ENCODE data around the gene DNPH1. TPM values are rescaled to one million over a fixed set of nuclear protein-coding genes. Genes with fewer than 3 reads are reported as not detected.
A peak's percentile ranks its signal among the peaks of the same experiment; 100 is the strongest.

DNPH1 gene
- total RNA-seq, 1 donor from 2014 or later: 22.8 TPM

DNA sequence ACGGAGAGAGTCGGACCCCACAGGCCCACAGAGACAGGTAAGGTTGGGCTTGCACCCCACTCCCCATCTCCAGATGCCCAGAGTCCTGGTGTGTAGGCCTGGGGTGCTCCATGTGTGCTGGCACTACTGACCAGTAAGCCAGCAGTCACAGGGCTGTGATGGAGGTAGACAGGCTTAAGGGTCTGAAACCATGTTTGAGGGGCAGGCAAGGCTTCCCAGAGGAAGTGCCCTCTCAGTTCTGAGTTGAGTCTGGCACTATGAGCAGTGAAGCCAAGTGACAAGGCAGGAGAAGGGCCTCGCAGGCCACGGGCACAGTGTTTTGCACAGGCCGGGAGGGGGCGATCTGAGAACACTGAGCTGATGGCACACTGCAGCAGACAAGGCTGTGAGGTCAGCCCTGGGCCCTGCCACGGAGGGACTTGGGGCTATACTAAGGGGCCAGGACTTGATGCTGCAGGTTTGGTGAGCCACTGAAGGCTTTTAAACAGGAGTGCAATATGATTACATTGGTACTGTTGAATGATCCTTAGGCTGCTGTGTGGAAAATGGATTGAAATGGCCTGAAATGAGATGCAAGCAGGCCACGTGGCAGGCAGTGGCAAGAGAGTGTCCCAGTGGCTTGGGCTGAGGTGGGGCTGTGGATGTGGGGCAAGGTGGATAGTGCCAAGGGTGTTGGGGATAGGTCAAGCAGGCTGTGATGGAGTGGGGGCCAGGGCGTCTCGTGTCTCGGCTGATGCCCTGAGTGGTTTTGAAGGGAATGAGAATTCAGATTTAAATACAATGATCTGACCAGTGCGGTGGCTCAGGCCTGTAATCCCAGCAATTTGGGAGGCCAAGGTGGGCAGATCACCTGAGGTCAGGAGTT is 34.3 kb upstream of the DNPH1 start:
- Mint-ChIP-seq H3K4me1 (ENCODE audit: low read depth) (peaks cover 5% of the 10 kb centered on the region), H3K27me3 (ENCODE audit: low read depth) (no peaks in the 10 kb centered on the region), H3K4me3 (ENCODE audit: unreplicated experiment) (no peak overlapping the region), H3K36me3 (ENCODE audit: low read depth) (no peaks in the 10 kb centered on the region), H3K27ac (ENCODE audit: unreplicated experiment) (no peak overlapping the region), H3K9me3 (ENCODE audit: low read depth) (no peaks in the 10 kb centered on the region)
- DNase-seq (ENCODE audit: low spot score): no peak
- TF ChIP-seq, protein P1, sequence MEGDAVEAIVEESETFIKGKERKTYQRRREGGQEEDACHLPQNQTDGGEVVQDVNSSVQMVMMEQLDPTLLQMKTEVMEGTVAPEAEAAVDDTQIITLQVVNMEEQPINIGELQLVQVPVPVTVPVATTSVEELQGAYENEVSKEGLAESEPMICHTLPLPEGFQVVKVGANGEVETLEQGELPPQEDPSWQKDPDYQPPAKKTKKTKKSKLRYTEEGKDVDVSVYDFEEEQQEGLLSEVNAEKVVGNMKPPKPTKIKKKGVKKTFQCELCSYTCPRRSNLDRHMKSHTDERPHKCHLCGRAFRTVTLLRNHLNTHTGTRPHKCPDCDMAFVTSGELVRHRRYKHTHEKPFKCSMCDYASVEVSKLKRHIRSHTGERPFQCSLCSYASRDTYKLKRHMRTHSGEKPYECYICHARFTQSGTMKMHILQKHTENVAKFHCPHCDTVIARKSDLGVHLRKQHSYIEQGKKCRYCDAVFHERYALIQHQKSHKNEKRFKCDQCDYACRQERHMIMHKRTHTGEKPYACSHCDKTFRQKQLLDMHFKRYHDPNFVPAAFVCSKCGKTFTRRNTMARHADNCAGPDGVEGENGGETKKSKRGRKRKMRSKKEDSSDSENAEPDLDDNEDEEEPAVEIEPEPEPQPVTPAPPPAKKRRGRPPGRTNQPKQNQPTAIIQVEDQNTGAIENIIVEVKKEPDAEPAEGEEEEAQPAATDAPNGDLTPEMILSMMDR (IDR thresholded peaks at IDR 0.05): peak; percentile 88

DNA sequence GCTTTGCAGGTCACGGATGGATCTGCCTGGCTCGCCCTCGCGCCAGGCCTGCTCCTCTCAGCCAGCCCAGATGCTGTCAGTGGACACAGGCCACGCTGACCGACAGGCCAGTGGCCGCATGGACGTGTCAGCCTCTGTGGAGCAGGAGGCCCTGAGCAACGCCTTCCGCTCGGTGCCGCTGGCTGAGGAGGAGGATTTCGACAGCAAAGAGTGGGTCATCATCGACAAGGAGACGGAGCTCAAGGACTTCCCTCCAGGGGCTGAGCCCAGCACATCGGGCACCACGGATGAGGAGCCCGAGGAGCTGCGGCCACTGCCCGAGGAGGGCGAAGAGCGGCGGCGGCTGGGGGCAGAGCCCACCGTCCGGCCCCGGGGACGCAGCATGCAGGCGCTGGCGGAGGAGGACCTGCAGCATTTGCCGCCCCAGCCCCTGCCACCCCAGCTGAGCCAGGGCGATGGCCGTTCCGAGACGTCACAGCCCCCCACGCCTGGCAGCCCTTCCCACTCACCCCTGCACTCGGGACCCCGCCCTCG is 33.6 kb upstream of the DNPH1 start:
- DNase-seq (ENCODE audit: low spot score): no peak
- TF ChIP-seq, protein P1 (IDR thresholded peaks at IDR 0.05): no peak
- Mint-ChIP-seq H3K4me3 (ENCODE audit: unreplicated experiment) (no peak overlapping the region), H3K4me1 (ENCODE audit: low read depth) (peaks cover 3% of the 10 kb centered on the region), H3K36me3 (ENCODE audit: low read depth) (no peaks in the 10 kb centered on the region), H3K27ac (ENCODE audit: unreplicated experiment) (no peak overlapping the region), H3K27me3 (ENCODE audit: low read depth) (no peaks in the 10 kb centered on the region), H3K9me3 (ENCODE audit: low read depth) (no peaks in the 10 kb centered on the region)

DNA sequence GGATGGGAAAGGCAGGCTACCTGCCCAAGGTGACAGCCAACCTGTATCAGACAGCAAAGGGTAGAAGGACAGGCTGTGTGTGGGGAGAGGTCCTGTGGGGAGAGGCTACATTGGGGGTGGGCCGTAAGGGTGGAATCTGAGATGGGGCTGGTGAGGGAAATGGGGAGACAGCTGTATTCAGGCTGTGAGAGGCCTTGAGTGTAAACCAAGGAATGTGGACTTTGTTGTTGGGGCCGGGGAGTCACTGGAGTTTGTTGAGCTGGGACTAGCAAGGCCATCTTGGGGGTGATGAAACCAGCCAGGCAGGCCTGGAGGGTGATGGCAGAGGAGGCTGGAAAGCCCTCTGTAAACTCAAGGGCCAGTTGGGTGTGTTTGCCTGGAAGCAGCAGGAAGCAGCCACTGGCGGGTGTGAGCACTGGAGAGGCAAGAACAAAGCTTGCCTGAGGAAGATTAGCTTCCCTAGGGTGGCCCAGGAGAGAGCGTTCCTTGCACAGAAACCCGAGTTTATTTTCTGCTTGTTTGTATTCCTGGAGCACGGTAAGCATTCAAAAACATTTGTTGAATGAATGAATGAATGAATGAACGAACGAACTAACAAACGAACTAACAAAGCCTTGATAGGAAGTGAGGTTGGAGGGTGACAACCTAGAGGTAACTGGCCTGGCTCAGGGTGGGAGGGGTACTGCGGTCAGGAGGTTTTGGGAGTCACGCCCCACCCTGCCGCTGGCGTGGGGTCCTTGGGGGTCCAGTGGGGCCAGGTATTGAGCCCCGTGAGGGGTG is 32.9 kb upstream of the DNPH1 start:
- no peak for DNase-seq (ENCODE audit: low spot score)
- Mint-ChIP-seq H3K36me3 (ENCODE audit: low read depth) (no peaks in the 10 kb centered on the region), H3K4me1 (ENCODE audit: low read depth) (peaks cover 3% of the 10 kb centered on the region), H3K4me3 (ENCODE audit: unreplicated experiment) (no peak overlapping the region), H3K9me3 (ENCODE audit: low read depth) (no peaks in the 10 kb centered on the region), H3K27ac (ENCODE audit: unreplicated experiment) (no peak overlapping the region), H3K27me3 (ENCODE audit: low read depth) (no peaks in the 10 kb centered on the region)
- TF ChIP-seq, protein P1 (IDR thresholded peaks at IDR 0.05): no peak

DNA sequence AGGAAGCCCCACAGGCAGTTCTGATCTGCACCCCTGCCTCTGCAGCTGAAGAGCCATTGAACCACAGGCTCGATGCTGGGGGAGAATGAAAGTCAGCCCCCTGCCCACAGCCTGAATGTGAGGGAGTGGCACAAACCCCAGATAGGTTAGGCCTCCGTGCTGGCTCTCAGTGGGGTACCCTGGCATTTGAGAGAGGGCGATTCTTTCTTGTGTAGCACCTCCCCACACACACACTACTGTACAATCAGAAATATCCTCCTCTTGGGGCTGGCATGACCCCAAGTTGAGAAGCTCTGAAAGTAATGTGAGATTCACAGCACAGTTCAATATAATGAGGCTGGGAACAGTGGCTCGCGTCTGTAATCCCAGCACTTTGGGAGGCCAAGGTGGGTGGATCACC is 31.9 kb upstream of the DNPH1 start:
- no peak overlapping the region for H3K27ac Mint-ChIP-seq (ENCODE audit: unreplicated experiment)
- no peaks in the 10 kb centered on the region for H3K27me3 Mint-ChIP-seq (ENCODE audit: low read depth)
- no peaks in the 10 kb centered on the region for H3K9me3 Mint-ChIP-seq (ENCODE audit: low read depth)
- no peaks in the 10 kb centered on the region for H3K36me3 Mint-ChIP-seq (ENCODE audit: low read depth)
- H3K4me1 Mint-ChIP-seq (ENCODE audit: low read depth): peaks cover 3% of the 10 kb centered on the region
- TF ChIP-seq, protein P1 (IDR thresholded peaks at IDR 0.05): no peak
- no peak overlapping the region for H3K4me3 Mint-ChIP-seq (ENCODE audit: unreplicated experiment)
- no peak for DNase-seq (ENCODE audit: low spot score)

DNA sequence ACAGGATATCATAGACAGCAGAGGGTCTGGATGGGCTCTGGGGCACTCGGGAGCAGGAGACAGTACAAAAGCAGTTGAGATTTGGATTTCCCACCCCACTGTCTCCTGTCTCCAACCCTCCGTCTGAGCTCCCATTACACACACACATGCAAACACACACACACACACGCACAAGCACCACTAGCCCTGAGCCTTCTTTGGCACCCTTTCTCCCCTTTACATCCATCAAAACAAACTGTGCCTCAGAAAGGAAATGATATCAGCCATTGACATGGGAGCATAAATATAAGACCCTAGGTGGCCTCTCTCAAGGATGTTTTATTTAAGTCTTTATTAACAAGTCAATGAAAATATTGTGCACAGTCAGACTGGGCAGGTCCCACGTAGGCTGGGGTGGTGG is 31.5 kb upstream of the DNPH1 start:
- no peak for DNase-seq (ENCODE audit: low spot score)

More for the DNA sequence above, 31.5 kb upstream of the DNPH1 start:
- H3K9me3 Mint-ChIP-seq (ENCODE audit: low read depth): no peaks in the 10 kb centered on the region
- H3K4me1 Mint-ChIP-seq (ENCODE audit: low read depth): peaks cover 3% of the 10 kb centered on the region
- H3K27me3 Mint-ChIP-seq (ENCODE audit: low read depth): no peaks in the 10 kb centered on the region
- TF ChIP-seq, protein P1 (IDR thresholded peaks at IDR 0.05): no peak
- no peaks in the 10 kb centered on the region for H3K36me3 Mint-ChIP-seq (ENCODE audit: low read depth)
- H3K4me3 Mint-ChIP-seq (ENCODE audit: unreplicated experiment): no peak overlapping the region
- no peak overlapping the region for H3K27ac Mint-ChIP-seq (ENCODE audit: unreplicated experiment)
